Testis (tissue), 3 donors: ENCODE measurements around the gene GPR183. TPM values are rescaled to one million over a fixed set of nuclear protein-coding genes. Genes with fewer than 3 reads are reported as not detected.

Experiments
- DNase-seq: peaks from one replicate; pipeline ENCODE4 v3.0.0-alpha.2; 2019
- H3K27ac ChIP-seq, 2 donors: fragments of 200-600 bp; sonication (generic); one replicate each; pipeline ENCODE4 v1.5.1; 2019
- H3K27me3 ChIP-seq: fragments of 200-600 bp; sonication (generic); one replicate; pipeline ENCODE4 v1.5.1; 2019
- H3K36me3 ChIP-seq: fragments of 200-600 bp; sonication (generic); one replicate; pipeline ENCODE4 v1.5.1; 2017; ENCODE audit warnings: low read depth; ENCODE audit errors: missing control alignments
- H3K4me1 ChIP-seq: fragments of 200-600 bp; sonication (generic); one replicate; pipeline ENCODE4 v1.5.1; 2019
- H3K4me3 ChIP-seq, 2 donors: fragments of 200-600 bp; sonication (generic); one replicate each; pipeline ENCODE4 v1.5.1; 2017 to 2019
- H3K9me3 ChIP-seq: fragments of 200-600 bp; sonication (generic); one replicate; pipeline ENCODE4 v1.5.1; 2017
- CTCF ChIP-seq, 3 experiments: fragments of 450-650 bp in 2 of 3; fragments of 200-600 bp in 1 of 3; sonication (generic) in 1 of 3; IDR thresholded peaks; one replicate each; pipeline ENCODE4 v1.5.1; 2016 to 2019; ENCODE audit warnings: antibody characterized with exemption in 3 of 3, mild to moderate bottlenecking in 2 of 3, moderate library complexity in 1 of 3
- POLR2A ChIP-seq: fragments of 450-650 bp; IDR thresholded peaks from one replicate; pipeline ENCODE4 v1.6.1; 2017; ENCODE audit warnings: antibody characterized with exemption, mild to moderate bottlenecking, moderate library complexity
- WGBS, 2 donors: methylation state at CpG; one replicate each; pipeline ENCODE4 v1.1.5; 2018; 5-methylcytosine and 5-hydroxymethylcytosine counted together
- intact Hi-C: fragments of 100-400 bp; cut with DNase I; formaldehyde crosslinking; loops from one replicate; pipeline ENCODE4 v1.15.1; 2023; ENCODE audit warnings: low total_unique reads
- polyA plus RNA-seq: library from polyadenylated mRNA; stranded (reverse); fragments of 350-450 nt; fragmentation: Illumina TruSeq; extraction: RNeasy Lipid Tissue Mini Kit (QIAGEN cat#74804); gene quantifications from one replicate; pipeline ENCODE4 v1.2.3, GENCODE V29; 2014; ENCODE audit warnings: low read depth, low replicate concordance; ENCODE audit not compliant: insufficient read depth
- total RNA-seq, 2 donors: library from RNA; depleted of rRNA; stranded (reverse); fragments of >200 nt; gene quantifications; one replicate each; pipeline ENCODE4 v1.2.3, GENCODE V29; 2016

The GPR183 gene
- total and polyA plus RNA-seq, 3 donors from 2014 or later = 0.39 to 6.9 (median 2.3) TPM

- no peak overlapping the region for H3K27ac ChIP-seq
- H3K27me3 ChIP-seq = no peaks in the 10 kb centered on the region
- DNase-seq = no peak
- 58 to 66% methylated on average over 4 of the region's 4 CpGs for WGBS, 2 donors
- no peaks in the 10 kb centered on the region for H3K36me3 ChIP-seq
- no peaks in the 10 kb centered on the region for H3K9me3 ChIP-seq
- TF ChIP-seq CTCF (IDR thresholded peaks at IDR 0.05) = no peak
- no peak for TF ChIP-seq POLR2A
- intact Hi-C loops = no loop called here
- no peak overlapping the region for H3K4me3 ChIP-seq
- H3K4me1 ChIP-seq = peaks cover 10% of the 10 kb centered on the region
These were observed 44.6 kb upstream of the GPR183 start for GRCh38 chr13:99351772-99352171.

- Histone ChIP-seq H3K4me1 (no peaks in the 10 kb centered on the region), H3K4me3 (no peak overlapping the region), H3K27me3 (no peaks in the 10 kb centered on the region), H3K9me3 (no peaks in the 10 kb centered on the region), H3K27ac (no peak overlapping the region), H3K36me3 (no peaks in the 10 kb centered on the region)
- intact Hi-C loops = no loop called here
- WGBS, 2 donors = 91 to 100% methylated on average over 2 of the region's 2 CpGs
- no peak for DNase-seq
- TF ChIP-seq CTCF (IDR thresholded peaks at IDR 0.05) (no peak), POLR2A (no peak)
These were observed 43.0 kb upstream of the GPR183 start for GRCh38 chr13:99350191-99350590.

GRCh38 chr13:99347911-99348451 lies 40.8 kb upstream of the GPR183 start:
- TF ChIP-seq POLR2A (no peak), CTCF (IDR thresholded peaks at IDR 0.05) (no peak)
- no peaks in the 10 kb centered on the region for H3K36me3 ChIP-seq
- intact Hi-C loops = no loop called here

GRCh38 chr13:99347335-99347878 lies 40.2 kb upstream of the GPR183 start:
- intact Hi-C loops = no loop called here
- WGBS, 2 donors = 95 to 98% methylated on average over 6 of the region's 6 CpGs
- TF ChIP-seq POLR2A = no peak
- no peak for TF ChIP-seq CTCF (IDR thresholded peaks at IDR 0.05)
- H3K27me3 ChIP-seq = no peaks in the 10 kb centered on the region
- DNase-seq = no peak
- no peak overlapping the region for H3K27ac ChIP-seq
- H3K9me3 ChIP-seq = no peaks in the 10 kb centered on the region
- H3K4me3 ChIP-seq = no peak overlapping the region
- H3K4me1 ChIP-seq = no peaks in the 10 kb centered on the region
- H3K36me3 ChIP-seq = no peaks in the 10 kb centered on the region

More at GRCh38 chr13:99347911-99348451, 40.8 kb upstream of the GPR183 start:
- DNase-seq = no peak
- H3K4me1 ChIP-seq = no peaks in the 10 kb centered on the region
- H3K27ac ChIP-seq = no peak overlapping the region
- H3K27me3 ChIP-seq = no peaks in the 10 kb centered on the region
- no peak overlapping the region for H3K4me3 ChIP-seq
- no peaks in the 10 kb centered on the region for H3K9me3 ChIP-seq
- WGBS, 2 donors = 93 to 97% methylated on average over 8 of the region's 8 CpGs
